ENCODE results near the gene CD53.

GRCh38 chr1:110850627-110851026, 22.3 kb upstream of the CD53 start:
- TF ChIP-seq EZH2 (IDR thresholded peaks at IDR 0.05; ENCODE audit: low read length, unreplicated experiment) (no peak), CTCF (conservative IDR thresholded peaks at IDR 0.05; ENCODE audit: low read depth, low read length) (no peak), EZH2phosphoT487 (IDR thresholded peaks at IDR 0.05; ENCODE audit: borderline replicate concordance, low read length) (no peak)

All from PC-3 (cell line).